DOHH2 (cell line): ENCODE results near the gene ANKRD28.
"Not testable (repeated sequence)": the region's sequence is repeated elsewhere in the genome, so short reads cannot be mapped to it uniquely, and the experiment has no call there.

Experiments
- EZH2phosphoT487 ChIP-seq: fragments of 200-600 bp; sonication (generic); IDR thresholded peaks from 2 replicates; pipeline ENCODE4 v1.6.1; 2017; ENCODE audit warnings: borderline replicate concordance, mild to moderate bottlenecking, antibody characterized with exemption, low read length, moderate library complexity, mixed read lengths
- TF ChIP-seq, protein P1 (sequence below): fragments of 200-600 bp; sonication (generic); IDR thresholded peaks from one replicate; pipeline ENCODE4 v1.5.1; 2014; ENCODE audit warnings: antibody characterized with exemption, mild to moderate bottlenecking, low read depth, low read length; ENCODE audit not compliant: poor library complexity, severe bottlenecking

- TF ChIP-seq, protein P1, sequence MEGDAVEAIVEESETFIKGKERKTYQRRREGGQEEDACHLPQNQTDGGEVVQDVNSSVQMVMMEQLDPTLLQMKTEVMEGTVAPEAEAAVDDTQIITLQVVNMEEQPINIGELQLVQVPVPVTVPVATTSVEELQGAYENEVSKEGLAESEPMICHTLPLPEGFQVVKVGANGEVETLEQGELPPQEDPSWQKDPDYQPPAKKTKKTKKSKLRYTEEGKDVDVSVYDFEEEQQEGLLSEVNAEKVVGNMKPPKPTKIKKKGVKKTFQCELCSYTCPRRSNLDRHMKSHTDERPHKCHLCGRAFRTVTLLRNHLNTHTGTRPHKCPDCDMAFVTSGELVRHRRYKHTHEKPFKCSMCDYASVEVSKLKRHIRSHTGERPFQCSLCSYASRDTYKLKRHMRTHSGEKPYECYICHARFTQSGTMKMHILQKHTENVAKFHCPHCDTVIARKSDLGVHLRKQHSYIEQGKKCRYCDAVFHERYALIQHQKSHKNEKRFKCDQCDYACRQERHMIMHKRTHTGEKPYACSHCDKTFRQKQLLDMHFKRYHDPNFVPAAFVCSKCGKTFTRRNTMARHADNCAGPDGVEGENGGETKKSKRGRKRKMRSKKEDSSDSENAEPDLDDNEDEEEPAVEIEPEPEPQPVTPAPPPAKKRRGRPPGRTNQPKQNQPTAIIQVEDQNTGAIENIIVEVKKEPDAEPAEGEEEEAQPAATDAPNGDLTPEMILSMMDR: not testable (repeated sequence)
- not testable (repeated sequence) for TF ChIP-seq EZH2phosphoT487
Measured at GRCh38 chr3:15745896-15746295, 51.9 kb downstream of the ANKRD28 start.
